ENCODE results near the gene SEMA7A.
"Not testable (repeated sequence)": the region's sequence is repeated elsewhere in the genome, so short reads cannot be mapped to it uniquely, and the experiment has no call there.

SEMA7A gene

DNA sequence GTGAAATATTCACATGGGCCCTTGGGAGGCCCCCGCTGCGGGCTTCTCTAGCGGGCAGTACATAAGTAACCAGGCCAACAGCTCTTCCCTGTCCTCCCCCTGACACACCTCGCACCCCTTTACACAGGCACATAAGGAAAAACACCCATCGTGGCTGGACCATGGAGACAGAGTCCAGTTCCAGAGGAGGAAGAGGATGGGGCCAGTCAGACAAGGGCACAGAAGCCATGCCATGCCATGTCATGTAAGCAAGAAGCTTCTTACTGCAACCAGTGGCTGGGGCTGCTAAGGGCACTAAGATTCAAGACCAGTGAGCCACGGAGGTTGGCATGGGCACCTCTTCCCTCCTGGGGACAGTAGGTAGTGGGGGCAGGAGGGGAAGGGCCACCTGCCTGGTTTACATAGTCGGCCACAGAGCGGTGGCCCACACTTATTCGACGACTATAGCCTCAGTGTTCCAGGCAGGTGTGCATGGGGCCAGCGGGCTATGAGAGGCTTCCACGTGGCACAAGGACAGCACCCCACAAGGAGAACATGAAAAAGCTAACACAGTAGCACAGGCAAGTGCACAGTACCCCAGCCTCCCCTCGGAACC is 60.6 kb downstream of the SEMA7A start:
- DNase-seq (ENCODE audit: low read depth in 3 of 3), result no peak

DNA sequence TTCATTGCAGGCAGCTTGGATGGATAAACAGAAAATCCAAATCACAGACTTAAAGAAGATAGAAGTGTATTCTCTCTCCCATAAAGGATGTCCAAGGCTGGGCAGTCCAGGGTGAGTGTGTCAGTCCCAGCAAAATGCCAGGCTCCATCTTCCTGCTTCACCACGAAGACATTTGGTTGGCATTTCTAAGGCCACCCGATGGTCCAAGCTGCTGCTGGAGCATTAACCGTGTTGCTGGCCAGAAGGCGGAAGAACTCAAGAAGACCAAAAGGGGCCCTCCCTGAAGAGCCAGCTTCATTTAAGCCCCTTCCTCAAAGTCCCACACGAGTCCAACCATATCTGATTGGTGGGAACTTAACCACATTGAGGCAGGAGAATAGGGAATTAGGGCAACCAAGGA is 63.3 kb downstream of the SEMA7A start:
- DNase-seq (ENCODE audit: low read depth in 3 of 3), result no peak

DNA sequence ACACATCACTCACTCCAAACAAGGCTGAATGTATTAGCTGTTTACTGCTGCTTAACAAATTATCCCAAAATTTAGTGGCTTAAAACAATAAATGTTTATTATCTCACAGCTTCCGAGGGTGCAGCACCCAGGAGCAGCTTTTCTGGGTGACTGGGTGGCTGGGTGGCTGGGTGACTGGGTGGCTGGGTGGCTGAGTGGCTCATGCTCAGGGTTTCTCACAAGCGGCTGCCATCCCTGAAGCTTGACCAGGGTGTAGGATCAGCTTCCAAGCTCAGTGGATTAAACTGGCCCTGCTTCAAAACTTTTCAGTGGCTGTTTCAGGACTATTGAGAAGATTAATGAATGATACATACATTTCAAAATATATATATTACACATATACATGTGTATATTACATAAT is 64.0 kb downstream of the SEMA7A start:
- no peak for DNase-seq (ENCODE audit: low read depth in 3 of 3)

DNA sequence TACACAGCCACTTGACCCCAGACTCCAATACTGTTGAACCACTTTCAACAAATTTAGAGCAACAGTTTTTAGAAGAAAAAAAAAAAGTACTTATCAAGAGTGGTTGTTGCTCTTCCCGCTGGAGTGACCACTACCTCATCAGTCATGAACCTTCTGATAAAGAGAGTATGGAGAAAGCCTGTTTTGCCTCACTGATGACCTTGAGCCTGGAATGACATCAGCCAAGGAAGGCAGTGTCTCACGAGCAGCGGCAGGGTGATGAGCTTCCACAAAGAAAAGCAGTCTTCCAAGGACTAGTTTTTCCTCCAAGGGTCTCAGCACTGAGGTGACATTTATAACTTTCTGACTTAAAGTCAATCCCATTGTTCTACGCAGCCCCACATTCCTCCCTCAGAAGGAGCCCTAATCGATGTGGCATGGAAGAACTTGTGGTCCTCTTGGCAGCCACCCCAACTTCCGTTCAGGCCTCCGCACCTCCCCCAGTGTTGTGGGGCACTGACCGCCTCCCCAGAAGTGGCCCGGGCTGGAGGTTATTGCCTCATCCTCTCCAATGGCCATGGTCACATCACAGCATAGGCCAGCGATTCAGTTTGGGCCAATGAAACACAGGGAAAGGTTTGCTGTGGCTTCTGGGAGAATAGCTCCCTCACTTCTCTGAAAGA is 64.5 kb downstream of the SEMA7A start:
- DNase-seq (ENCODE audit: low read depth in 3 of 3), result no peak

DNA sequence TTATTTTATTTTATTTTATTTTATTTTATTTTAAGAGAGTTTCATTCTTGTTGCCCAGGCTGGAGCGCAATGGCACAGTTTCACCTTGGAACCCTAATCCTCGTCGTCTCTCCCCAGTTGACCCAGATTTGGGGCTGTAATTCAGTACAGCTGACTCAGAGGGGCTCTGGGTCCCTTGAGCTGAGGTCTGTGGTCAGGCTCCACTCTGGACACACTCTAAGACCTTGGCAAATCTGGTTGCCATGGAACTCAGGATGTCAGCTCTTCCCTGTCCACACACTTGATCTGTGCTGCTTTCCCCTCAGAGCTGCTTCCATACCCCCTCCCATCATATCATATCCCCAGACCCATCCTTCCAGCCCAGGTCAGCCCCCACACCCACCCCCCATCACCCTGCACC is 65.6 kb downstream of the SEMA7A start:
- no peak for DNase-seq (ENCODE audit: low read depth in 3 of 3)

DNA sequence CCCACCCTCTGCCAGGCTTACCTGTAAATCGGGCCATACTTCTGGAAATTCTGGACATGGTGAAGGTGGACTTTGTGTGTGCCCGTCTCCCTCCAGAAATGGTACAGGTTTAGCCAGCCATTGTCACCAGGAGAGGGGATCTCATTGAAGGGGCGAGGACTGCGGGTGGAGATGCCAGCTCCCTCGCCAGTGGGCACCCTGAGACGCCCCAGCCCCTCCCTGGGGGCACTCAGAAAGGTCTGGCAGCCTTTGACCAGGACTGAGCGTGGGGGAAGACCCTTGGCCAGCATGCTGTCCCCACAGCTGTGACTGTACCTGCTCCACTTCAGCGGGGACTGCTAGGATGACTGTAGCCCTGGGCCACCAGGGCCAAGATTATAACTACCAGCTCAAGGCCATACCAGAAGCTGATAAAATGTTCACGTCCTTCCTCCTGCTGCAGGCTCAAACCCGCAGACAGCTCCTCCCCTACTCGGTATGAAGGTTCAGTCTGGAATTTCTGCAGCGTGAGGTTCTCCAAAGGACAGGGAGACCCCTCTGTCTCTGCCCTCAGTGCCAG is 66.4 kb downstream of the SEMA7A start, which contains the start of gene CYP11A1:
Gene CYP11A1, minus strand, starts transcription at position 351 of the 559 bp plus-strand sequence. Its CDS starts 61 bp downstream, at position 290.
- DNase-seq (ENCODE audit: low read depth in 3 of 3), result no peak

DNA sequence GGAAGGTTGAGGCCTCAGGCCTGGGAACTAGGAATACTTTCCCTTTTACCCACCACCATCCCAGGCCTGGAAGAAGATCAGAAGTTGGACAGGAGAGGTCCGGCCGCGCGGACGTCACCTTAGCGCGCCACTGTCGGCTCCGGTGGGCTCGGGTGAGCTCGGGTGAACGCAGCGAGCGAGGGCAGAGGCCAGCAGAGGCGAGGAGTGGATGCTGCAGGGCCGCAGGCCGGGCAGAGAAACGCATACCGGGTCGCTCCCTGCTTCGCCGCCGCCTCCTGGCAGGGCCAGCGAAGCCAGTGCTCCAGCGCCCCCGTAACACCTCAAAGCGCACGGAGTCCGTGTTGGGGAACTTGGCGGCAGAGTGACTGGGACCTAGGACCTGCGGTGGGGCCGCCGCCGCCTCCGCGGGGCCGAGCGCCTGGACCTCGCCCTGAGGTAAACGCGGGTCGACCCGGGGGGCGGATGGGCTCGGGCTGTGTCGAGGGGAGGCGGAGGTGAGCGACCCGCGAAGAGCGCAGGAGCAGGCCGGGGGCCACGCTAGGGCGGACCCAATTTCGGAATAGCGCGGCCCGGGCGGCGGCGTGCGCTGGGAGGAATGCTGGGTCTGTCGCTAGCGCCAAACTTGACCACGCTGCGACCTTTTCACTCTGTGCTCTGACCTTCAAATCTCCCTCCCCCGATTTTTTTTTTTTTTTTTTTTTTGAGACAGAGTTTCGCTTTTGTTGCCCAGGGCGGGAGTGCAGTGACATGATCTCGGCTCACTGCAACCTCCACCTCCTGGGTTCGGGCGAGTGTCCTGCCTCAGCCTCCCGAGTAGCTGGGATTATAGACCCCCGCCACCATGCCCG is 67.9 kb downstream of the SEMA7A start:
- no peak for DNase-seq (ENCODE audit: low read depth in 3 of 3)

DNA sequence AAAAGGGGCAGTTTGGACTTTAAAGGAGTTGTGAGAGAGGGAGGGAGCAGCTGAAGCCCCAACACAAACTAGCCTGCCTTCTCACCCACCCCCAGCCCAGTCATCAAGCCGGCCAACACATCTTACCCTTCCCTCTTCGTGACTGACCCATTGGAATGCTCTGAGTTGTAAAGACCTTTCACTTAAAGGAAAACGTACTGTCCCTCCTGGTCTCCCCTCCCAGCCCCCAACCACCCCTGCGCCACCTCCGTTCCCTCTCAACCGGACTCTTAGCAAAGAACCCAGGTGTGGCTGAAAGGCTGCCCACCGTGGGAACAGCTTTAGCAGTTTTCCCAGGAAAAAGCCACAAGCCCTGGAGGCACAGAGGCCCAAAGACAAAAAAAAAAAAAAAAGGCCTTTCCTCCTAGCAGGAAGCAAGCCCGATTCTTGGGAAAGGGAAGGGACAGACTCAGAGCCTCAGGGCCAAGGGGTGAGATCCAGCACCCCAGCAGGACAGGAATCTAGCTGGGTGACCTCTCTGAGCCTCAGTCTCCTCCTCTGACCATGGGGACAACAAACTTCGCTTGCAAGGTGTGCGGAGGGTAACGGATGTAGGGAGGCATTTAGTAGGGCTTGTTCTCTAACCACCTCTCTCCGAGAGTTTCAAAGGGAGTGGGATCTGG is 68.7 kb downstream of the SEMA7A start:
- DNase-seq (ENCODE audit: low read depth in 3 of 3), result no peak

DNA sequence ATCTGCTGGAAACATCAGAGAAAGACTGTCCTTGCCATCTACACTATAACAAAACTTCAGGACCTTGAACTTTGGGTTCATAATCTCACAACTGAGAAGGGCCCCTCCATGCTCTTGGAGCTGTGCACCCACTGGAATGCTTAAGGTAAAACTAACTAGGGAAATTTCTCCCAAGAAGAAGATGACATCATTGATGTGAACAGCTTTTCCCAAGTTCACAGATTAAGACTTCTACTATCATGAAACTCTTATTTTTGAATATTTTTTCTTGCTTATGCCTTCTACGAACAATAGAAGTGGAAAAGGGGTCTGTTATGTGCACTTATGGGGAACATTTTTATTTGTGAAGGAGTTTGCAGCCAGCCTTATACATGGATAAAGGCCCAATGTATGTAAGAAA is 71.3 kb downstream of the SEMA7A start:
- DNase-seq (ENCODE audit: low read depth in 3 of 3), result no peak

DNA sequence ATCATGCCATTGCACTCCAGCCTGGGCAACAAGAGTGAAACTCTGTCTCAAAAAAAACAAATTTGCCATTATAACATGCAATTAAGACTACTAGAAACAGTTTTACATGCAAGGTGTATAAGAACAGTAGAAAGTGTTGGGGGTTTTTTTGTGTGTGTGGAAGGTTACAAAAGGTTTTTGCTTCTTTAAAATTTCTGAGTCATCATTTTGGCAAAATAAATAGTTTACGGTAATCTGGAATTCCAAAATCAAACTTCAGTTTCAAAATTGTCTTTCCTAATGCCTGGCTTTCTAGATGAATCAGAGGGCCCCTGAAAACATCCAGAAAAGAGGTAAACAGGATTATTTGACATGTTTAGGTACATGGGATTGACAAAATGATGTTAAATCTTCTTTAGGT is 72.9 kb downstream of the SEMA7A start:
- not testable (repeated sequence) for DNase-seq (ENCODE audit: low read depth in 3 of 3)

DNA sequence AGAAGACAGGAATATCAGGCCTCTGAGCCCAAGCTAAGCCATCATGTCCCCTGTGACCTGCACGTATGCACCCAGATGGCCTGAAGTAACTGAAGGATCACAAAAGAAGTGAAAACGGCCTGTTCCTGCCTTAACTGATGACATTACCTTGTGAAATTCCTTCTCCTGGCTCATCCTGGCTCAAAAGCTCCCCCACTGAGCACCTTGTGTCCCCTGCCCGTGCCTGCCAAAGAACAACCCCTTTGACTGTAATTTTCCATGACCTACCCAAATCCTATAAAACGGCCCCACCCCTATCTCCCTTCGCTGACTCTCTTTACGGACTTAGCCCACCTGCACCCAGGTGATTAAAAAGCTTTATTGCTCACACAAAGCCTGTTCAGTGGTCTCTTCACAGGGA is 74.4 kb downstream of the SEMA7A start:
- not testable (repeated sequence) for DNase-seq (ENCODE audit: low read depth in 3 of 3)

Measured in stimulated activated CD4-positive, alpha-beta T cell treated with anti-CD3 and anti-CD28 coated beads, TNF-alpha, amount 100 ng/mL, for 48 hours (primary cell).